Gastroesophageal sphincter (tissue), 3 donors: Measurements from ENCODE around the gene ZGPAT.

Experiments used
- POLR2A ChIP-seq, 2 donors: fragments of 450-650 bp; IDR thresholded peaks; one replicate each; pipeline ENCODE4 v1.6.1; 2017; ENCODE audit warnings: antibody characterized with exemption in 2 of 2, mild to moderate bottlenecking in 2 of 2, moderate library complexity in 1 of 2
- POLR2AphosphoS5 ChIP-seq: sonication (generic); formaldehyde crosslinking; IDR thresholded peaks from one replicate; pipeline ENCODE4 v1.6.1; 2017; ENCODE audit warnings: antibody characterized with exemption
- TF ChIP-seq, protein P1 (sequence below), 4 experiments: fragments of 200-600 bp in 2 of 4; fragments of 450-650 bp in 2 of 4; sonication (generic) in 1 of 4; IDR thresholded peaks; one replicate each; pipeline ENCODE4 v1.5.1; 2017 to 2019; ENCODE audit warnings: antibody characterized with exemption in 4 of 4, mild to moderate bottlenecking in 2 of 4, moderate library complexity in 2 of 4

DNA sequence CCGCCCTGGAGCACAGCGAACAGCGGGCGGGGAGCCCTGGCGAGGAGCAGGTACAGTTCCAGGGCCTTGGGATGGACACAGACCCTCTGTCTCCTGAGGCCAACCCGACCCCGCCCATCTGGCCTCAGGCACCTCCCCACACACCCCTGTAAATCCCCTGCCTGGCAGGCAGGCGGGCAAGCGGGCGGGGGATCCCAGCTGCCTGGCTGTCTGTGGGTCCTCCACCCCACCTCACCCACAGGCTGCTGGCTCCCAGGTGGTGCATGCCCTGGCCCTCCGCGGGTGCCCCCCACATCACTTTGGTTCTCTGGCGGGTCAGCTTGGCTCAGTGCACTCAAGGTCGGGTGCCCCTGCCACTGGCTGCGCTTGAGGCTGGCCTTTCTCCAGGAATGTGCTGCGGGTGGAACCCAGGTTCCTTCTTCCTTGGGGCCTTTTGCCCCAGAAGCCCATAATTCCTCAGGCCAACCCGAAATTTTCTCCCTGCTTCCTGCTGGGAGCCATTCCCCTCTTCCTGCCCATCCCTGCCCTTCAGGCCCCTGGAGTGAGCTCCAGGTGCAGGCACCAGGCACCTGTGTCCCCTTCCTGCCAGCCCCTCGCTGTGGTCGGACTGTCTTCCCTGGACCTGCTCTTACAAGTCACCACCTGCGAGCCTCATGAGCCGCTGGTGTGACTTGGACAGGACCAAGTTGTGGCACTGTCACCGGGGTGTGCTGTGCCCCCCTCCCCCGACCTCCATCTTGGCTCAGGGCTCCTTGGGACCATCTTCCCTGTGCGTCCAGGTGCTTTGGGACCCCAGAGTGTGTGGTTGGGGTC lies 16.7 kb upstream of the ZGPAT start:
- TF ChIP-seq, protein P1, sequence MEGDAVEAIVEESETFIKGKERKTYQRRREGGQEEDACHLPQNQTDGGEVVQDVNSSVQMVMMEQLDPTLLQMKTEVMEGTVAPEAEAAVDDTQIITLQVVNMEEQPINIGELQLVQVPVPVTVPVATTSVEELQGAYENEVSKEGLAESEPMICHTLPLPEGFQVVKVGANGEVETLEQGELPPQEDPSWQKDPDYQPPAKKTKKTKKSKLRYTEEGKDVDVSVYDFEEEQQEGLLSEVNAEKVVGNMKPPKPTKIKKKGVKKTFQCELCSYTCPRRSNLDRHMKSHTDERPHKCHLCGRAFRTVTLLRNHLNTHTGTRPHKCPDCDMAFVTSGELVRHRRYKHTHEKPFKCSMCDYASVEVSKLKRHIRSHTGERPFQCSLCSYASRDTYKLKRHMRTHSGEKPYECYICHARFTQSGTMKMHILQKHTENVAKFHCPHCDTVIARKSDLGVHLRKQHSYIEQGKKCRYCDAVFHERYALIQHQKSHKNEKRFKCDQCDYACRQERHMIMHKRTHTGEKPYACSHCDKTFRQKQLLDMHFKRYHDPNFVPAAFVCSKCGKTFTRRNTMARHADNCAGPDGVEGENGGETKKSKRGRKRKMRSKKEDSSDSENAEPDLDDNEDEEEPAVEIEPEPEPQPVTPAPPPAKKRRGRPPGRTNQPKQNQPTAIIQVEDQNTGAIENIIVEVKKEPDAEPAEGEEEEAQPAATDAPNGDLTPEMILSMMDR (IDR thresholded peaks at IDR 0.05): no peak
- no peak for TF ChIP-seq POLR2AphosphoS5
- no peak for TF ChIP-seq POLR2A (IDR thresholded peaks at IDR 0.05)
